ENCODE data around the gene ARHGAP5. TPM values are rescaled to one million over a fixed set of nuclear protein-coding genes. Genes with fewer than 3 reads are reported as not detected.

ARHGAP5 gene
- polyA plus RNA-seq, 4 donors, result 14.9 to 64.9 (median 32.4) TPM

DNA sequence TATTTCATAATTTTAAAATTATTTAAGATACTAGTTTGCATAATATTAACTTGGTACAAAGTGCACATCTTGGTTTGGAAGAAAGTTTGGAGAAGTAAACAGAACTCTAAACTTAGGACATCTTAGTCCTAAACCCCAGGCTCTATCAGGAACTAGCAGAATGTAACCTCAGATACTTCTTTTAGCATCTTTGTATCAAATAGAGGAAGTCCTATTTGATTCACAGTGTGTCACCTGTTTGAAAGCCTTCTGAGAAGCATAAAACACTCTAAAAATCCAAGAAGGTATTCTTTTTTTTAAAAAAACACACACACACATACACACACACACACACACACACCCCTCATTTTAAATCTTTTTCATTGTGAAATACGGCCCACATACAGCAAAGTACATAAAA, 112.7 kb downstream of the ARHGAP5 start:
- Histone ChIP-seq H3K27ac (ENCODE audit: low read depth in 1 of 3, low read length in 2 of 3) (no peak overlapping the region), H3K4me1 (ENCODE audit: control insufficient read depth in 3 of 3, insufficient read depth in 2 of 3, low read depth in 1 of 3, low read length in 2 of 3) (no peaks in the 10 kb centered on the region), H3K36me3 (ENCODE audit: control insufficient read depth in 3 of 3, insufficient read depth in 2 of 3, low read depth in 1 of 3, low read length in 3 of 3) (no peaks in the 10 kb centered on the region), H3K9me3 (ENCODE audit: control insufficient read depth in 2 of 2, insufficient read depth in 1 of 2, low read depth in 1 of 2, low read length in 1 of 2) (peaks cover 0 to 3% of the 10 kb centered on the region in 2 donors), H3K27me3 (ENCODE audit: control insufficient read depth in 3 of 3, insufficient read depth in 3 of 3, low read length in 3 of 3) (no peaks in the 10 kb centered on the region), H3K4me3 (ENCODE audit: low read depth in 1 of 3, low read length in 3 of 3) (no peak overlapping the region)
- WGBS, 3 donors, result 60 to 75% (median 71%) methylated on average over 1 of the region's 1 CpG
- DNase-seq (no peak), FAIRE-seq (no peak)

DNA sequence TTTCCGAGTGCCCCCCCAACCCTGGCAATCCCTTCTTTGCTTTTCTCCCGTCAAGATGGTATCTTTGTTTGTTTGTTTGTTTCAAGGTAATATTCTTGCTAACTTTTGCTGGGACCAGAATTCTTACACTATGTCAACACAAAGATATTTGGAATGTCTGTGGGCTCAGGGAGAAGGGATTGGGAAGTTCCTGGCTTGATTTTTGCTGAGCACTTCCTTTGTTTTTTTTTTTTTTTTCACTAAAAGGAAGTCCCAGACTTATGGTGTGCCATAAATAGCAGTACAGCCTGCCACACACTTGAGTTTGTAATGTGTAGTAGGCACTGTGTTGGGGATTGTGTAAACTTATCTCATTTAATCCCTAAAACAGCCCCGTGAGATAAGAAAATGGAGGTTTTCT, 113.6 kb downstream of the ARHGAP5 start:
- FAIRE-seq (no peak), DNase-seq (no peak)
- Histone ChIP-seq H3K27me3 (ENCODE audit: control insufficient read depth in 3 of 3, insufficient read depth in 3 of 3, low read length in 3 of 3) (no peaks in the 10 kb centered on the region), H3K36me3 (ENCODE audit: control insufficient read depth in 3 of 3, insufficient read depth in 2 of 3, low read depth in 1 of 3, low read length in 3 of 3) (no peaks in the 10 kb centered on the region), H3K4me1 (ENCODE audit: control insufficient read depth in 3 of 3, insufficient read depth in 2 of 3, low read depth in 1 of 3, low read length in 2 of 3) (no peaks in the 10 kb centered on the region), H3K4me3 (ENCODE audit: low read depth in 1 of 3, low read length in 3 of 3) (no peak overlapping the region), H3K27ac (ENCODE audit: low read depth in 1 of 3, low read length in 2 of 3) (no peak overlapping the region), H3K9me3 (ENCODE audit: control insufficient read depth in 2 of 2, insufficient read depth in 1 of 2, low read depth in 1 of 2, low read length in 1 of 2) (peaks cover 0 to 2% of the 10 kb centered on the region in 2 donors)
- 48 to 57% (median 49%) methylated on average over 3 of the region's 3 CpGs for WGBS, 3 donors

- Histone ChIP-seq H3K27me3 (ENCODE audit: control insufficient read depth in 3 of 3, insufficient read depth in 3 of 3, low read length in 3 of 3) (no peaks in the 10 kb centered on the region), H3K36me3 (ENCODE audit: control insufficient read depth in 3 of 3, insufficient read depth in 2 of 3, low read depth in 1 of 3, low read length in 3 of 3) (no peaks in the 10 kb centered on the region), H3K4me3 (ENCODE audit: low read depth in 1 of 3, low read length in 3 of 3) (no peak overlapping the region), H3K27ac (ENCODE audit: low read depth in 1 of 3, low read length in 2 of 3) (no peak overlapping the region), H3K4me1 (ENCODE audit: control insufficient read depth in 3 of 3, insufficient read depth in 2 of 3, low read depth in 1 of 3, low read length in 2 of 3) (no peaks in the 10 kb centered on the region), H3K9me3 (ENCODE audit: control insufficient read depth in 2 of 2, insufficient read depth in 1 of 2, low read depth in 1 of 2, low read length in 1 of 2) (no peaks in the 10 kb centered on the region)
- 74 to 88% (median 77%) methylated on average over 2 of the region's 2 CpGs for WGBS, 3 donors
- DNase-seq (no peak), FAIRE-seq (no peak)
Measured at GRCh38 chr14:32192712-32193373, 115.7 kb downstream of the ARHGAP5 start.

DNA sequence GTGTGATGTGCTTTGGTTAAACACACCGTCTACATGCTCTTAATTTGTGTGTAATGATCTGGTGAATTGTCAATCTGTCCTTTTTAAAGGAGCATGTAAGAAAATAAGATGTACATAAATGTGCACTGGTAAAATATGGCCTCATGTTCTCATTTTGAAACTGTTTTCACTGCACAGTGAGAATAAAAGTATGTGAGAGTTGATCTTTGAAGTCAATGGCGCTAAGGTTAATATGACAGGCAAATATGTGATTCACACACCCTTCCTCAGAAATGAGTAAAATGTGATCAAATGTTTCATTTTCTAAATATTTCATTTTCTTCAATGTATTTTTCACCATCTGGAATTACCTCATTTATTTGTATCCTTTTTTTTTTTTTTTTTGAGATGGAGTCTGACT, 116.4 kb downstream of the ARHGAP5 start:
- Histone ChIP-seq H3K27ac (ENCODE audit: low read depth in 1 of 3, low read length in 2 of 3) (no peak overlapping the region), H3K4me3 (ENCODE audit: low read depth in 1 of 3, low read length in 3 of 3) (no peak overlapping the region), H3K36me3 (ENCODE audit: control insufficient read depth in 3 of 3, insufficient read depth in 2 of 3, low read depth in 1 of 3, low read length in 3 of 3) (no peaks in the 10 kb centered on the region), H3K9me3 (ENCODE audit: control insufficient read depth in 2 of 2, insufficient read depth in 1 of 2, low read depth in 1 of 2, low read length in 1 of 2) (no peaks in the 10 kb centered on the region), H3K27me3 (ENCODE audit: control insufficient read depth in 3 of 3, insufficient read depth in 3 of 3, low read length in 3 of 3) (no peaks in the 10 kb centered on the region), H3K4me1 (ENCODE audit: control insufficient read depth in 3 of 3, insufficient read depth in 2 of 3, low read depth in 1 of 3, low read length in 2 of 3) (no peaks in the 10 kb centered on the region)
- DNase-seq (no peak), FAIRE-seq (no peak)
- 81 to 92% (median 81%) methylated on average over 2 of the region's 2 CpGs for WGBS, 3 donors

- DNase-seq, result no peak
- H3K27ac ChIP-seq (ENCODE audit: low read depth in 1 of 3, low read length in 2 of 3), result no peak overlapping the region
- 54 to 60% (median 58%) methylated on average over 1 of the region's 1 CpG for WGBS, 3 donors
- no peaks in the 10 kb centered on the region for H3K27me3 ChIP-seq (ENCODE audit: control insufficient read depth in 3 of 3, insufficient read depth in 3 of 3, low read length in 3 of 3)
- H3K4me1 ChIP-seq (ENCODE audit: control insufficient read depth in 3 of 3, insufficient read depth in 2 of 3, low read depth in 1 of 3, low read length in 2 of 3), result no peaks in the 10 kb centered on the region
- no peak for FAIRE-seq
- no peaks in the 10 kb centered on the region for H3K9me3 ChIP-seq (ENCODE audit: control insufficient read depth in 2 of 2, insufficient read depth in 1 of 2, low read depth in 1 of 2, low read length in 1 of 2)
- no peaks in the 10 kb centered on the region for H3K36me3 ChIP-seq (ENCODE audit: control insufficient read depth in 3 of 3, insufficient read depth in 2 of 3, low read depth in 1 of 3, low read length in 3 of 3)
- H3K4me3 ChIP-seq (ENCODE audit: low read depth in 1 of 3, low read length in 3 of 3), result no peak overlapping the region
Measured at GRCh38 chr14:32195636-32196035, 118.5 kb downstream of the ARHGAP5 start.

DNA sequence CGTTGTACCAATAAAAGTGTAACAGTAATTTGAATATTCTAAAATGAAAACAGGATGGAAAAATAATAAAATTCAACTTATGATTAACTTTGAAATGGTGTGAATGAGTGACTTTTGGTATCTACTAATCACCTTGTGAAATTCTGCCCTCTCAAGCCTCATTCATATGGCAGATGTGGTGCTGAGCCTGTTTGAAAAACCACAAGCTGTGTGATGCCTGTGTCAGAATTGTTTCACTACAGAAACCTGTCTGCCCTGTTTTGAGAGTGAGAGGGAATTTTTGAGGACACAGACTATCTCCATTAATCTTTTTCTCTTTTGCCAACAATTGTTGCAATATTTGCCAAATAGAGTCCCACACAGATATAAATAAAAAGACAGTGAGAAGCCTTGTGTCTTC, 120.8 kb downstream of the ARHGAP5 start:
- Histone ChIP-seq H3K27me3 (ENCODE audit: control insufficient read depth in 3 of 3, insufficient read depth in 3 of 3, low read length in 3 of 3) (no peaks in the 10 kb centered on the region), H3K9me3 (ENCODE audit: control insufficient read depth in 2 of 2, insufficient read depth in 1 of 2, low read depth in 1 of 2, low read length in 1 of 2) (no peaks in the 10 kb centered on the region), H3K36me3 (ENCODE audit: control insufficient read depth in 3 of 3, insufficient read depth in 2 of 3, low read depth in 1 of 3, low read length in 3 of 3) (no peaks in the 10 kb centered on the region), H3K27ac (ENCODE audit: low read depth in 1 of 3, low read length in 2 of 3) (no peak overlapping the region), H3K4me3 (ENCODE audit: low read depth in 1 of 3, low read length in 3 of 3) (no peak overlapping the region), H3K4me1 (ENCODE audit: control insufficient read depth in 3 of 3, insufficient read depth in 2 of 3, low read depth in 1 of 3, low read length in 2 of 3) (peaks cover 0 to 3% (median 0%) of the 10 kb centered on the region in 3 donors)
- FAIRE-seq (no peak), DNase-seq (no peak)
- 41 to 59% (median 59%) methylated on average over 1 of the region's 1 CpG for WGBS, 3 donors

DNA sequence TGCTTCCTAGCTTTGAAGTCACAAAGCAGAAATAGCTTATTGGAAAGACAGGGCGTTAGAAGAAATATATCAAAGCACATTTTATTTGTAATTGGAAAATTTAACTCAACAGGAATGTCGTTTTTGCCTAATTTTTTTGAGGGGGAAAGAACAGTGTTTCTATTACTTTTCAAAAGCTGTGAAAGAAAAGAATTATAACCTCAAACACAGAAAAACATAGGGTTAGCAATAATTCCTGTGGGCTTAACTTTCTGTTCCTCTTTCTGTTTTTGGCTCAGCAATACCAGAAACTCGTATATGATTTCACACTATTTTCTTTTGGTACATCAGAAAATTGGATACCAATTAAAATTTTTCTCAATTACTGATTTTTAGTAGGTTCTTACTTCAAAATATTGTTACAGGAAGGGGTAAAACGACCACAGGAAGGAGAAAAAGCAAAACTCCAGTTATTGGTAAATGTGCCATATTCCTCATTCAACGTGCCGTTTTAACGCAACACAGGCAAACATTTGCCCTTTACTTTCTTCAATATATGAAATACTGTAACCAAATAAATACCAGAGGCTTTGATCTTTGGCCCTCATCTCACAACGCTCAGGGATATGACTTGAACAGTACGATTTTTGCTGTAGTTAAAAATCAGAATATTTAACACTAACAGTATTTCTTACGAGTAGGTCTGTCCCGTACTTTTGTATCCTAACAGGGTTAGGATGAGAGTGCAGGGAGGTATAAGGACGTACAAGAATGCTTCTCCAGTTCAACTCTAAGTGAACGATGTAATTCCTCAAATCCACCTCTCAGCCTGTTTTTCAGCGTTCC, 123.5 kb downstream of the ARHGAP5 start:
- Histone ChIP-seq H3K27ac (ENCODE audit: low read depth in 1 of 3, low read length in 2 of 3) (peak overlapping the region in 2 of 3 donors; percentile 93 to 96), H3K4me1 (ENCODE audit: control insufficient read depth in 3 of 3, insufficient read depth in 2 of 3, low read depth in 1 of 3, low read length in 2 of 3) (peaks cover 0 to 6% (median 0%) of the 10 kb centered on the region in 3 donors), H3K4me3 (ENCODE audit: low read depth in 1 of 3, low read length in 3 of 3) (peak overlapping the region; percentile 42 to 91 (median 71)), H3K36me3 (ENCODE audit: control insufficient read depth in 3 of 3, insufficient read depth in 2 of 3, low read depth in 1 of 3, low read length in 3 of 3) (no peaks in the 10 kb centered on the region), H3K27me3 (ENCODE audit: control insufficient read depth in 3 of 3, insufficient read depth in 3 of 3, low read length in 3 of 3) (no peaks in the 10 kb centered on the region), H3K9me3 (ENCODE audit: control insufficient read depth in 2 of 2, insufficient read depth in 1 of 2, low read depth in 1 of 2, low read length in 1 of 2) (no peaks in the 10 kb centered on the region)
- DNase-seq (no peak), FAIRE-seq (no peak)
- 7 to 9% (median 8%) methylated on average over 14 of the region's 14 CpGs for WGBS, 3 donors

- 0% methylated on average over 43 to 46 of the region's 46 CpGs for WGBS, 3 donors
Measured at GRCh38 chr14:32201193-32201815, 124.2 kb downstream of the ARHGAP5 start.

More at GRCh38 chr14:32201193-32201815, 124.2 kb downstream of the ARHGAP5 start:
- Histone ChIP-seq H3K36me3 (ENCODE audit: control insufficient read depth in 3 of 3, insufficient read depth in 2 of 3, low read depth in 1 of 3, low read length in 3 of 3) (no peaks in the 10 kb centered on the region), H3K27ac (ENCODE audit: low read depth in 1 of 3, low read length in 2 of 3) (peak overlapping the region; percentile 35 to 96 (median 93)), H3K4me1 (ENCODE audit: control insufficient read depth in 3 of 3, insufficient read depth in 2 of 3, low read depth in 1 of 3, low read length in 2 of 3) (peaks cover 0 to 8% (median 0%) of the 10 kb centered on the region in 3 donors), H3K4me3 (ENCODE audit: low read depth in 1 of 3, low read length in 3 of 3) (peak overlapping the region; percentile 42 to 91 (median 71)), H3K27me3 (ENCODE audit: control insufficient read depth in 3 of 3, insufficient read depth in 3 of 3, low read length in 3 of 3) (no peaks in the 10 kb centered on the region), H3K9me3 (ENCODE audit: control insufficient read depth in 2 of 2, insufficient read depth in 1 of 2, low read depth in 1 of 2, low read length in 1 of 2) (no peaks in the 10 kb centered on the region)
- FAIRE-seq (no peak), DNase-seq (peak; percentile 89 to 92)

All from small intestine (tissue), 7 donors.